GM18858 (cell line): ENCODE measurements around the gene LYRM4.

ENCODE experiments used
- ATAC-seq: cut with Tn5 transposase; IDR thresholded peaks from one replicate; pipeline ENCODE4 v1.9.1; 2021; ENCODE audit not compliant: unreplicated experiment

LYRM4 gene

GRCh38 chr6:5206920-5207561 is 53.7 kb downstream of the LYRM4 start:
- no peak for ATAC-seq

DNA sequence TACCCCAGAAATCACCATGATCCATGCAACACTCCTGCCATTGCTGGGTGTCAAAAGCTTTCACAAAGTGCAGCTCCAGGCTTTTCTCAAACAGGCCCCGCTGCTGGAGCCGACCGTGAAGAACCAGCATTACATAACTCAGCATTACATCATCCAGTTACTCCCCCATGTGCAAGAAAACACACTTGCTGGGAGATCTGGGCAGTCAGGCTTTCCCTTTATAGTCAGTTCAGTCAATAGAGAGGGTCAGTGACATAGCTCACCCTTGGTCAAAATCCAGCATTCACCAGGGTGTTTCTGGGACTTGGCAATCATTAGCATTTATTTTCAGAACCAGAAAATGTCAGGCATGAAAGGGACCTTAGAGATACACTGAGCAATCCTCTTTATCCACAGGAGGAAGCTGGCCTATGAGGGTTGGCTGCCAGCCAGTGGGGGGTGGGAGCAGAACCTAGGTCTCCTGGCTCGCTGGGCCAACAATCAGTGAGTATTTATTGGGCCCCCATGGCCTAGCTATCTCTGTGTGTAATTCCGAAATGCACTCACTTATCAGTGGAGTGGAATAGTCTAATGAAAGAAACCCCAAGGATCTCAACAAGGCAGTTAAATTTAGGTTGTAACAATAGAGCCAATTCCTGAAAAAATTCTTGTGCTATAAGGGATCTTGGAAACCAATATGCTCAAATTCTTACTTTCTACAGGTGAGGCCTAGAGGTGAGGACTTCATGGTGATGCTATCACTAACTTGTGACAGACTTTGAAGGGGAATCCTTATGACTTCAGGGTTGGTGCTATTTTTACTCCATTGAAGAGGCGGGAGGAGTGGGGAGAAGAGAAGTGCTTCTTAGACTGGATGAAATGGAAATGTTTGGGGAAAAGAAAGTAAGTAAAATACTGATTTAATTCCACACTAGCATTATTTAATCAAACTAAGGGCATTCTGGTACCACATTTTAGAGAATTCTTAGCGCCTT is 54.6 kb downstream of the LYRM4 start:
- no peak for ATAC-seq

- no peak for ATAC-seq
These were observed 55.7 kb downstream of the LYRM4 start for GRCh38 chr6:5205035-5205507.

DNA sequence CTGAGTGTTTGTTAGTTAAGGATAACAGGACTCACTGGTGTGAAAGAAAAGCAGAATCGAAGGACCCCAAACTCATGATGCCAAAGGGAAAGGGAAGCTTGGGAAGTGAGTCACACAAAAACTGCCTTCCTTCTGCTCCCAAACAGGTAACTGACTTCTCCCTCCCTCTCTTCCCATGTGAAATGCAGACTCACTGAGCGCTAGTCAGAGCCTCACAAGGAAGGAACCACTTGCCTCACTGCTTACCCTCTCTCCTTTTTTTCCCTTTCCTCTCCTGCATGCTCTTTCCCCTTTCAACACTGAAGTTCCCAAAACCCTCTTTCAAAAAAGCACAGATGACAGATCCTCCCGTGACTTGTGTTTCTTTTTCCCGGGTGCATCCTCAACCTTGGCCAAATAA is 56.4 kb downstream of the LYRM4 start:
- ATAC-seq: no peak

DNA sequence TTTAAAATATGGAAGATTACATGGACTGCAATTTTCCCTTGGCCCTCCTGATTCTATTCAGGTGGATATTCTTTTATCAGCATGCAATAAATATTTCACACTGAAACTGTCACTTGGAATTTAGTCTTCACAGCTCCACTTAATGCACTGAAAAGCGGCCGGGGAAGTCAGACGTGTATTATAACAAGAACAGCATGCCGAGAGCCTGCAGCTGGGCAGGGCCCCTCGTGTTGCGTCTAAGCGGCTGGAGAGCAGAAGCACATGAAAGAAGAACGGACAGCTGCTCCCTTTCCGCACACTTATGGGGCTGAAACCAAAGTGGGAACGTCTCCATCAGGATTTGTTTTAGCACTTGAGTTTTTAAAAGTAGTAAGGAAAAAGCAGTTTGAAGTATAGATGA is 57.2 kb downstream of the LYRM4 start:
- ATAC-seq: no peak

DNA sequence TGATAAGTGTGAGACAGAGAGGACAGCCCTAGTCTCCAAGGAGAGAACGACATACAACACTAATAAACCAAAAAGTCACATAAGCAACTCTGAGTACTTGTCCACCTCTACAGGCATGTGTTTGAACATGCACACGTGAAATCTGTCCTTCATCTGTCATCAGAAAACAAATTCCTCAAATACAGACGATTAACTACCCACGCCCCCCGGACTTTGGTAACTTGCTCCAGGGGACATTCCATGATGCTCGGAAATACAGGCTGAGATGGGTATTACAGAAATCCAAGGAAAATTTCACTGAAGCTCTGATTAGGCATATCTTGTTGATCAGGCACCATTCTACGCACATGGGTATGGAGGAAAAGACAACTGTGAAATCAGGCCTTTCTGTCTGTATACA is 57.8 kb downstream of the LYRM4 start:
- ATAC-seq: no peak

DNA sequence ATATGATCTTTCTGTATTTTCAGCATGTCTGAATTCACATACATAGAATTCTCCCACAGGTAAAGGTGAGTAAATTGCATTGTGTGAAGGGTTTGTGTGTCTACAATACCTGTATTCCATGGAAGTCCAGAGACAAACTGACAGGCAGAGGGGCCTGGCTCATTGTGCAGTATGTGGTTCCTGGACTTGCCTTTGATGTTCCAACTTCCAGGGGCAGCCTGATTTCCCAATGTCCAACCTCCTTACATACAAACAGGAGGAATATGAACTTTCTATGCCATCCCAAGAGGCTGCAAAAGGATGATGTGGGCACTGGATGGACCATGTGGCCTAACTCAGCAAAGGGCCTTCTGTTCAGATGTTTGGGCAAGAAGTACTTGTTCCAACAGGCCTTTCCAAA is 58.5 kb downstream of the LYRM4 start:
- no peak for ATAC-seq

DNA sequence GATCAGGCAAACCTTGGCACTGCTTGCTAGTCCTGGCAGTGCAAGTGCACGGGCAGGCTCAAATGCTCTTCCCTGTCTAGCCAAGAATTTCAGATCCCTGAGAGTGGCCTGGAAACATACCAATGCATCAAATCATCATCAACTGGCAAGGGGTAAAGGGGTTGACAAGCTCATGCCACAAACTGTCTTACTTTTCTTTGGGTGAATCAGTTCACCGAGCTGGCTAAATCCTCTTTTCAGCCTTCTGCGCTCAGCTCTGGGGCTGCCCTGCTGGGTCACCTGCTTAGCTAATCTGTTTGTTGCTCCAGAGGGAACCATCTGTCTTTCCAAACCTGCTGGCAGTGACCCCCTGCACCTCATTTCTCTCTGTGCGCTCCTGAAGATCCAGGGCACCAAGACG is 59.5 kb downstream of the LYRM4 start:
- ATAC-seq: no peak

- no peak for ATAC-seq
These were observed 61.0 kb downstream of the LYRM4 start for GRCh38 chr6:5199702-5200101.

DNA sequence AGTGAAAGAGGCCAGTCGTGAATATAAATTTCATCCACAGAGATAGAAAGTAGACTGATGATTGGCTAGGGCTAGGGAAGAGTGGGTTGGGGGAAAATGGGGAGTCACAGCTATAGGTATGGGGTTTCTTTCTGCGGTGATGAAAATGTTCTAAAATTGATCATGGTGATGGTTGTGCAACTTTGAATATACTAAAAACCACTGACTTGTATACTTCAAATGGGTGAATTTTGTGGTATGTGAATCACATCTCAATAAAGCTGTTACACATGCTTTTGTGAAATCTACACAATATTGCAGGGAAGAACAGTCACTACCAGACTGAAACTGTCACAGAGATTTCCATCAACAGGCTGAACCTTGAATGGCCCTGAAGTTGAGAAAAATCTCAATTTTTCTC is 61.5 kb downstream of the LYRM4 start:
- no peak for ATAC-seq

- ATAC-seq: no peak
These were observed 63.7 kb downstream of the LYRM4 start for GRCh38 chr6:5197084-5197483.

DNA sequence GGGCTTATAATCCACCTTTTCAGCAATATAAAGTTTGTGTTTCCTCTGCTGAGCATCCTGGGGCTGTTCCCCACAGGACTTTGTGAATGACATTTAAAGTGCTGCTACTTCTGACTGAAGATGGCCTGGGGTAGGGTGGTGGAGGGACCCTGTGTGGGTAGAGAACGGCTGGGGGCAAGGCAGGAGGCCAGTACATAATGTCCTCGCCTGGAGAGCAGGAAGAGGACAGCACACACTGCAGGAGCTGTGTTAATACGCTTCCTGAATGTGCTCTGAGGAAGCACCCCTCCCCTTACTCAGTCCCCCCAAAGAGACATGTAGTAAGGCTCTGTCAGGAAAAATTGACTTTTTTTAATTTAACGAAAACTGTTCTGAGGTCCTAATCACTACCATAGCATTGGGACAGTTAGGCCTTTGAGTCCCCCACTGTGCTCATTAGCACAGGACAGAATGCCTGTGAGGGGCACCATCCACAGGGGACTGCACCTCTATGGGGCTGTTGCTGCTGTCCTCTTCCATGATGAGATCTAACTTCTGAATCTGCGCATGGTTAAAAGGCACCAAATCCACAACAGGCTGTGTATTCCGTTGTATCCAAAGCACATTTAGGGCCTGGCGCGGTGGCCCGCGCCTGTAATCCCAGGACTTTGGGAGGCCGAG is 68.5 kb downstream of the LYRM4 start:
- no peak for ATAC-seq

DNA sequence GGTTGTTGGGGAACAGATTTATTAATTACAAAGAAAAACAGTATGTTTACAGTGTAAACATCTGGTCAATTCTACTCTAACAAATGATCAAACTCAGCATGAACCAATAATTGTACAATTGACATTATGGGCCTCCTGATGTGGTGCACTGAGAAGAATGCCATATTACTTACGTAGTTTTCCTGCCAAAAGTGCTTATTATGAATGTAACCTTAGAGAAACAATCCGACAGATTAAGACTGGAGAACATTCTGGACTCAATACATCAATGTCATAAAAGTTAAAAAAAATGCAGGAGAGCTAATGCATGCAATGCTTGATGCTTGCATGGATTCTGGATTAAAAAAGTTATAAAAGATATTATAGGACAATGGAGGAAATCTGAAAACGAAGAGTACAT is 69.0 kb downstream of the LYRM4 start:
- no peak for ATAC-seq

GRCh38 chr6:5191222-5191621 is 69.5 kb downstream of the LYRM4 start:
- no peak for ATAC-seq

DNA sequence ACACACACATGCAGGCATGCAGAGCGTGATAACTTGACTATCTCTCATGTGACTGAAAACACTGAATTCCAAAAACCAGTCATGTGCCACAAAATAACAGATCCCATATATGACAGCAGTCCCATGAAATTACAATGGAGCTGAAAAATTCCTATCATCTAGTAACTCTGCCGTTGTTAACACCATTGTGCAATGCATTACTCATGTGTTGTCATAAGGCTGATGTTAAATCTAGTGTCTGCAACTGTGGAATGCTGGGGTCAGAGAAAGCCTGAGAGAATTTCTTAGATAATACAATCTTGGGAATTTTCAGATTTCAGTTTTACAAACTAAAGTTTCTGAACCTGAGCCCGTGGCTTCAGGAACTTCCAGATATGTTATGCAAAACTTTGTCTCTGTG is 70.2 kb downstream of the LYRM4 start:
- no peak for ATAC-seq

DNA sequence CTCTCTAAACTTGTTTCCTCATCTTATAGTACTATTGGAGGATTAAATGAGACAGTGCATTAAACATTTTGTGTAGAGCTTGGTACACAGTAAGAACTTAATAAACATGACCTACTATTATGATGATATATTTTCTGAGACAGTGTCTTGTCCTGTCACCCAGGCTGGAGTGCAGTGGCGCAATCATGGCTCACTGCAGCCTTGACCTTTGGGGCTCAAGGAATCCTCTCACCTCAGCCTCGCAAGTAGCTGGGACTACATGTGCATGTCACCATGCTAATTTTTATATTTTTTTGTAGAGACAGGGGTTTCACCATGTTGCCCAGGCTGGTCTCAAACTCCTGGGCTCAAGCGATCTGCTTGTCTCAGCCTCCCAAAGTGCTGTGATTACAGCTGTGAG is 72.1 kb downstream of the LYRM4 start:
- no peak for ATAC-seq

DNA sequence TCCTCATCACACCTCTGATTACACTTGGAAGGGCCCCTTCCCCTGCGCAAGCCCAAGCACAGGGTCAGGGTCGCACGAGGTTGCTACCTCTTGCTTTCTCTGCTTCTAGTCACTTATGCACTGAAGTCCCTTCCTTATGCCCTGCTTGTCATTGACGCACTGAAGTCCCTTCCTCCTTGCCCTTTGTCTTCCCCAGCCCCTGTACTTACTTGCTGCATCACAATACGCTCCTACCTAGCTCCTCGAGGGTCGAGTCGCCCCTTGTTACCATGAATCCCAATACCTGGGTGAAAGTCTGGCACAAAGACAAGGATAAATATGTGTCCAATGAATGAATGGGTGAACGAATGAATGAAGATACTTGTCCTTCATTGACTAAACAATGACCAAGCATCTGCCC is 75.9 kb downstream of the LYRM4 start:
- ATAC-seq: no peak

- ATAC-seq: no peak
These were observed 76.5 kb downstream of the LYRM4 start for GRCh38 chr6:5184218-5184617.

DNA sequence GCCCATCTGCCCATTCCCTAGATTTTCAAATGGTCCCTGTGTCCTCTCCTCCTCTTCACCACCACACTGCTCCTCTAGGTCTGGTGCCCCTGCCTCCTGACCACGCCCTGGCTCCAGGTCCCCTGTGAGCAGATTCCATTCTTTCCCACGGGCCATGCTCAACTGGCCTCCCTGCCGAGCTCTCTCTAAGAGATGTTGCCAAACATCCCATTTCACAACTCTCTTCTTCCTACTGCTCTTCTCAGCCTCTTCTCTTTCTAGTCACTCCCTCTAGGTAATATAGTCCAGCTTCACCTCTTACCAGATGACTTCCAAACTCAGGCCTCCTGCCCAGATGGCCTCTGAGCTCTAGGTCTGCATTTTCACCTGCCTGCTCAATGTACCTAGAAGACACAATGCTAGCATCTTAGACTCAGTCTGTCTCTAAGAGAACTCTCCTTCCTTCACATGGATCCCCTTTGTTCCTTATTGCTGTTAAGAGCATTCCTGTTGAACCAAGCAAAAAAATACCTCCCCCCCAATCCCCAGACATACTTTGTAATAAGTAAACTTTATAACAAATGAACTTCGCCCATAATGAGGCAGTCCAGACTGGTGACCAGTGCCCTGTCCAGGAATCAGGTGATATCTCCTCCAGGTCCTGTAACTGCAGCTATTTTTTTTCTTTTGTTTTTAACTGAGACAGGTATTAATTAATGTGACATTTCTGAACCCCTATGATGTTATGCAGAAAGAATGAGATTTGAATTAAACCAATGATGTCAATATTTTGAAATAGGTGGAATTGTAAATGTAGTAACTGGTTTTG is 79.0 kb downstream of the LYRM4 start:
- ATAC-seq: no peak

- no peak for ATAC-seq
These were observed 80.1 kb downstream of the LYRM4 start for GRCh38 chr6:5180636-5181035.

DNA sequence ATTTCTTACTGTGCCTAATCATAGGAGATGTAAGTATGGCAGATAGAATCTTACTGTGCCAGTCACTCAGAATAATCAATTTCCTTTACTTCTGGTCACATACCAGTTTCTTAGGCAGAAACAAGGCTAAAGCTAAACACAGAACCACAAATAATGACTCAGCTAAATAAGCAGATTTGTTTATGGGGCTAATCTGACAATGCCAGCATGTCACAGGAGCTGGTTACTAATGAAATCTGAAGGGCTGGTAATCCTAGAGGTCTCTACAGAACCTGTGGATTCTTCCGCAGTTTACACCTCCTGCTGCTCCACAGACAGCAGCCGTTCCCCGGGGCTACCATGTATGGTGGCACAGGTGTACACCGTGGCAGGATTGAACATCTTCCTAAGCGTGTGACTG is 80.8 kb downstream of the LYRM4 start:
- ATAC-seq: no peak
